Glutamatergic neuron (in vitro differentiated cells): ENCODE data around the gene FA2H. TPM values are rescaled to one million over a fixed set of nuclear protein-coding genes. Genes with fewer than 3 reads are reported as not detected.

Experiments used
- DNase-seq: peaks from one replicate; pipeline ENCODE4 v3.0.0; 2022
- H3K27ac Mint-ChIP-seq: one replicate; pipeline ENCODE4 v1.8.0; 2020; ENCODE audit warnings: mild to moderate bottlenecking, mixed read lengths, inconsistent platforms; ENCODE audit not compliant: unreplicated experiment
- H3K27me3 Mint-ChIP-seq: one replicate; pipeline ENCODE4 v1.8.0; 2020; ENCODE audit warnings: mild to moderate bottlenecking, moderate library complexity, mixed read lengths, inconsistent platforms; ENCODE audit not compliant: unreplicated experiment
- H3K36me3 Mint-ChIP-seq: one replicate; pipeline ENCODE4 v1.8.0; 2020; ENCODE audit warnings: mild to moderate bottlenecking, mixed read lengths, inconsistent platforms; ENCODE audit not compliant: unreplicated experiment
- H3K4me1 Mint-ChIP-seq: one replicate; pipeline ENCODE4 v1.8.0; 2020; ENCODE audit warnings: mild to moderate bottlenecking, low read depth, mixed read lengths, inconsistent platforms; ENCODE audit not compliant: unreplicated experiment
- H3K4me3 Mint-ChIP-seq: one replicate; pipeline ENCODE4 v1.8.0; 2020; ENCODE audit warnings: mild to moderate bottlenecking, mixed read lengths, inconsistent platforms; ENCODE audit not compliant: unreplicated experiment
- H3K9me3 Mint-ChIP-seq: one replicate; pipeline ENCODE4 v1.8.0; 2020; ENCODE audit warnings: mild to moderate bottlenecking, moderate library complexity, mixed read lengths, inconsistent platforms; ENCODE audit not compliant: unreplicated experiment
- total RNA-seq: library from RNA; stranded (reverse); fragmentation: NEBNext Ultra II Directional; extraction: Animal tissue kit (Norgen Biotek cat#: 25700); gene quantifications from one replicate; pipeline ENCODE4 v1.2.1, GENCODE V29; 2021; ENCODE audit not compliant: unreplicated experiment
- TF ChIP-seq, protein P1 (sequence below): fragments of 200-600 bp; sonication (generic); IDR thresholded peaks from one replicate; pipeline ENCODE4 v1.5.0; 2021; ENCODE audit not compliant: partially characterized antibody, unreplicated experiment

Gene FA2H
- total RNA-seq, 1 donor from 2014 or later, result not detected

DNA sequence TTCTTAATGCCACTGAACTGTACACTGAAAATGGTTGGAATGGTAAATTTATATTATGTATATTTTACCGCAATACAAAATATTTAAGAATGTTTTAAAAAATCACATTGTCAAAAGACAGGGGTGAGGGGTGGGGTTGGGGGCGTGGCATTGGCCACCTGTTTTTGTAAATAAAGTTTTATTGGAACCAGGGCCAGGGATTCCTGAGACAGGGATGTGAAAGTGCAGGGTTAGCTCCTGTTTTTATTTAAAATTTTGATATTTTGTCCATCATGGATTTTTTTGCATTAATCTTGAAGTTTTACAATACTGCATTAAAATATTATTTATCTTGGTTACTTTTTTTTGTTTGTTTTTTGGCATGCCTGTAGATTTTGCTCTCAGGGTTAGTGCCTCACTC is 2.3 kb upstream of the FA2H start:
- H3K27ac Mint-ChIP-seq, result no peak overlapping the region
- DNase-seq, result no peak
- TF ChIP-seq, protein P1, sequence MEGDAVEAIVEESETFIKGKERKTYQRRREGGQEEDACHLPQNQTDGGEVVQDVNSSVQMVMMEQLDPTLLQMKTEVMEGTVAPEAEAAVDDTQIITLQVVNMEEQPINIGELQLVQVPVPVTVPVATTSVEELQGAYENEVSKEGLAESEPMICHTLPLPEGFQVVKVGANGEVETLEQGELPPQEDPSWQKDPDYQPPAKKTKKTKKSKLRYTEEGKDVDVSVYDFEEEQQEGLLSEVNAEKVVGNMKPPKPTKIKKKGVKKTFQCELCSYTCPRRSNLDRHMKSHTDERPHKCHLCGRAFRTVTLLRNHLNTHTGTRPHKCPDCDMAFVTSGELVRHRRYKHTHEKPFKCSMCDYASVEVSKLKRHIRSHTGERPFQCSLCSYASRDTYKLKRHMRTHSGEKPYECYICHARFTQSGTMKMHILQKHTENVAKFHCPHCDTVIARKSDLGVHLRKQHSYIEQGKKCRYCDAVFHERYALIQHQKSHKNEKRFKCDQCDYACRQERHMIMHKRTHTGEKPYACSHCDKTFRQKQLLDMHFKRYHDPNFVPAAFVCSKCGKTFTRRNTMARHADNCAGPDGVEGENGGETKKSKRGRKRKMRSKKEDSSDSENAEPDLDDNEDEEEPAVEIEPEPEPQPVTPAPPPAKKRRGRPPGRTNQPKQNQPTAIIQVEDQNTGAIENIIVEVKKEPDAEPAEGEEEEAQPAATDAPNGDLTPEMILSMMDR, result no peak
- H3K4me1 Mint-ChIP-seq, result no peaks in the 10 kb centered on the region
- H3K9me3 Mint-ChIP-seq, result peaks cover 2% of the 10 kb centered on the region
- H3K36me3 Mint-ChIP-seq, result peaks cover 4% of the 10 kb centered on the region
- peaks cover 2% of the 10 kb centered on the region for H3K27me3 Mint-ChIP-seq
- no peak overlapping the region for H3K4me3 Mint-ChIP-seq

DNA sequence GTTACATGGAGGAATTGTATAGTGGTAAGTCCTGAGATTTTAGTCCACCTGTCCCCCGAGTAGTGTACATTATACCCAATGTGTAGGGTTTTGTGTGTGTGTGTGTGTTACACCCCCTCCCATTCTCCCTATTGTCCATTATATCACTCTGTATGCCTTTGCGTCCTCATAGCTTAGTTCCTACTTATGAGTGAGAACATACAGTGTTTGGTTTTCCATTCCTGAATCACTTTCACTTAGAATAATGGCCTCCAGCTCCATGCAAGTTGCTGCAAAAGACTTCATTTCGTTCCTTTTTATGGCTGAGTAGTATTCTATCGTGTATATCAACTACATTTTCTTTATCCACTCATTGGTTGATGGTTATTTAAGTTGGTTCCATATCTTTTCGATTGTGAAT is 635 bp upstream of the FA2H start:
- no peak overlapping the region for H3K27ac Mint-ChIP-seq
- peaks cover 6% of the 10 kb centered on the region for H3K27me3 Mint-ChIP-seq
- TF ChIP-seq, protein P1, result no peak
- no peak for DNase-seq
- peaks cover 4% of the 10 kb centered on the region for H3K36me3 Mint-ChIP-seq
- H3K4me1 Mint-ChIP-seq, result no peaks in the 10 kb centered on the region
- peaks cover 2% of the 10 kb centered on the region for H3K9me3 Mint-ChIP-seq
- peak overlapping the region; percentile 78 for H3K4me3 Mint-ChIP-seq

DNA sequence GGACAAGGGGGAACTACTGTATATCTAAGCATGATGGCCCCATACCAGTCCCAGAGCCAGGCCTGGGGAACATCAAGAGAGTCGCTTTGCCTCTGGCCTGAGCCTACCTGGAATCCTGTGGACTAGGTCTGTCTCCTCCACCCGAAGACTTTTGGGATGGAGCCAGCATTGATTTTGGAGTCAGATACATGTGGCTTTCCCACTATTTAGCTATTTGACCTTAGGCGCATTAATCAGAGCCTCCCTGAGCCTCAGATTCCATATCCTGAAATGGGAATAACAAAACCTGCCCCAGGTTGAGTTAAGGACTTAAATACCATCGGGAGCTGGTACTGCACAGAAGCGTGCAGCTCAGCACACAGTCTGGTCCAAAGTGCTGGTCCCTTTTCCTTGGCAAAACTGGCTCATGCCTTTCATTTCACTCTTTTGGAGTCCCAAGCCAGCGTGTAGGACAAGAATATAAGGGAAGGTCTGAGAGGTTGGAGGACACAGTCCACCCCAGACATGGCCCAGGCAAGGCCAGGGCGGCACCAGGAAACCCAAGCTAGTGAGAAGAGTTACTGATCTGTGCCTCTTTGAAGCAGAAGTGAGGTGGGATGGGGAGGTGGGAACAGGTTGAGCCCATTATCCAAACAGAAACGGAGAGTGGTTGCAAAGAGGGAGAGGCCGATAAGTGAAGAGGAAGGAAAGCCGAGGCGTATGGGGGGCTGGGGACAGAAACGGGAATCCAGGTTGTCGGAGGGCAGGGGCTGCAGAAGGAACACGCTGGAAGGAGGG is 986 bp downstream of the FA2H start:
- no peak for DNase-seq
- H3K27me3 Mint-ChIP-seq, result peaks cover 6% of the 10 kb centered on the region
- peak overlapping the region; percentile 84 for H3K4me3 Mint-ChIP-seq
- TF ChIP-seq, protein P1, result no peak
- H3K4me1 Mint-ChIP-seq, result no peaks in the 10 kb centered on the region
- H3K9me3 Mint-ChIP-seq, result peaks cover 2% of the 10 kb centered on the region
- peaks cover 4% of the 10 kb centered on the region for H3K36me3 Mint-ChIP-seq
- H3K27ac Mint-ChIP-seq, result no peak overlapping the region

DNA sequence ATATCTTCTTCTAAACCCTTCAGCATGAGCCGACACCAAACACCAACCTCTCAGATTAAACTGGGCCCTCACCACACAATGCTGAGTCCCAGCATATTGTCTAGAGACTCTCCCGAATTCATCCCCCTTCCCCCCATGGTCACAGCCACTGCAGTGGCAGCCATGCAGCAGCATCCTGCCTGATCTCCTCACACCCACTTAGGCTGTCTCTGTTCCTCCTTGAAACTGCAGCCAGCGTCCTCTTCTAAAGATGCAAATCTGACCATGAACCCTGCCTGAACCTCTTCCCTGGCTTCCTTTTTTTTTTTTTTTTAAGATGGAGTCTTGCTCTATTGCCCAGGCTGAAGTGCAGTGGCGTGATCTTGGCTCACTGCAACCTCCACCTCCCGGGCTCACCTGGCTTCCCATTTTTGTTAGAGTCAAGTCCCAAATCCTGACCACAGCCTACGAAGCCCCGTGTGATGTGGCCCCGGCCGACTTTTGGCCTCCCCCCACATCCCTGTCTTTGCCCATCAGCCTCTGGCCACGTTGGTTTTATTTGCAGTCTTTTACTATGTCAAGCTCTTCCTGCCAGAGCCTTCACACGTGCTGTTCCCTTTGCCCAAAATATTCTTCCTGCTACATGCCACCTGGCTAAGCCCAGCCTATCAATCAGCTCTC is 2.8 kb downstream of the FA2H start:
- peaks cover 4% of the 10 kb centered on the region for H3K36me3 Mint-ChIP-seq
- no peak for DNase-seq
- peaks cover 6% of the 10 kb centered on the region for H3K27me3 Mint-ChIP-seq
- TF ChIP-seq, protein P1, result no peak
- H3K27ac Mint-ChIP-seq, result no peak overlapping the region
- no peaks in the 10 kb centered on the region for H3K4me1 Mint-ChIP-seq
- H3K4me3 Mint-ChIP-seq, result no peak overlapping the region
- H3K9me3 Mint-ChIP-seq, result peaks cover 3% of the 10 kb centered on the region

DNA sequence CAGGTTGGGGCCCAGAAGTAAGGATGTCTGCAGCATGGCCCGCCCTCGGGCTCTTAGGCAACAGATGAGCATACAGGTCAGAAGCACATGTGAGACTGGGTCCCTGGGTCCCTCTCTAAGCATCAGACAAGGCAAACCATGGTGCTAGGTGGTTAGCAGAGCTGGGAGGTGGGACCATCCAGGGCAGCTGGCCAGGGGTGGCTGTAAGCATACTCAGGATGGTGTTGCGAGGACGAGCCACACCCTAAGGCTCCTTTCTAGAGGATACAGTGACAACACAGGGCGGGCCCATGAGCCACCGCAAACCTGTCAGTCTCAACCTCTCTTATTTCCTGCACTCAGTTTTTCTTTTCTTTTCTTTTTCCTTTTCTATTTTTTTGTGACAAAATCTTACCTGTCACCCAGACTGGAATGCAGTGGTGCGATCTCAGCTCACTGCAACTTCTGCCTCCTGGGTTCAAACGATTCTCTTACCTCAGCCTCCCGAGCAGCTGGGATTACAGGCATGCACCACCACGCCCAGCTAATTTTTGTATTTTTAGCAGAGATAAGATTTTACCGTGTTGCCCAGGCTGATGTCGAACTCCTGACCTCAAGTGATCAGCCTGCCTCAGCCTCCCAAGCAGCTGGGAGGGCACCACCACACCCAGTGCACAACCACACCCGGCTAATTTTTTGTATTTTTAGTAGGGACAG is 3.6 kb downstream of the FA2H start:
- no peak for DNase-seq
- Mint-ChIP-seq H3K27me3 (peaks cover 4% of the 10 kb centered on the region), H3K9me3 (peaks cover 3% of the 10 kb centered on the region), H3K4me1 (no peaks in the 10 kb centered on the region), H3K36me3 (peaks cover 4% of the 10 kb centered on the region), H3K4me3 (no peak overlapping the region), H3K27ac (no peak overlapping the region)
- TF ChIP-seq, protein P1, result no peak
